IPS-11a (cell line): ENCODE results near the gene CLDN4.

ENCODE experiments used
- H3K4me3 ChIP-seq: one replicate; pipeline ENCODE4 v1.5.1; 2013; ENCODE audit warnings: low read depth, low read length, control low read depth

CLDN4 gene

DNA sequence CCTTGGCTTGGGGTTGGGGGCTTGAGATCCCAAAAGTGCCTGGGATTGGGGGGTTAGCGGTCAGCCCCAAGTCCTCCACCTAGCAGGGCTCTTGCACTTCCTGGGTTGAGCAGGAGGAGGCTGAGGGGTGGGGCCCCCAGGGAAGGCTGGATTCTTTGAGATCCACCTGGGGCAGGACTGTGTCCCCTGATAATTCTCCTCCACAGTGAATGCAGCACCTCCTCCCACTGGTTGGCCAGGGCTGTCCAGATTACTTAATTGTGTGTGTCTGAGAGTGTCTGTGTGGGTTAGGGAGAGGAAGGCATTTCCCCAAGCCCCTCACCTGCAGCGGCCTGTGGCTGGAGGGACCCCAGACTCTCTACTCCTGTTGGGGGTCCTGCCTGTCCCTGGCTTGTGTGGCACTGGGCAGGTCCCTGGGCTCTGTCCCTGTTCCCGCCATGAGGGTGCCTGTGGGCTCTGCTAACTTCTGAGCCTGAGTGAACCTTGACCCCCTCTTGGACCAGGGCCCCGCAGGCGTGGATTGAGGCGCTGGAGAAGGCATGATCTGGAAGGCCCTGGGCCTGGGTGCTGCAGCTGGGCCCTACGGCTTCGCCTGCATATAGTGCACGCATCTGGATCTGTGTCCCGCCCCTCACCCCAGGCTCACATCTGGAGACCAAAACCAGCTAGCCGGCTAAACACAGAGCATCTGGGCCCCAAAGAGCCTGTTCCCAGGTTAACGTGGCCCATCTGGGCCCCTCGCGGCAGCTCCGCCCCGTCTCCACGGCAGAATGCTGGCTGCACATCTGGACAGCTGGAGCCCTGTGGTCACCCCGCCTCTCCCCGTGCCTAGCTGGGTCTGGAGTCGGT, 40.6 kb downstream of the CLDN4 start:
- no peak overlapping the region for H3K4me3 ChIP-seq

DNA sequence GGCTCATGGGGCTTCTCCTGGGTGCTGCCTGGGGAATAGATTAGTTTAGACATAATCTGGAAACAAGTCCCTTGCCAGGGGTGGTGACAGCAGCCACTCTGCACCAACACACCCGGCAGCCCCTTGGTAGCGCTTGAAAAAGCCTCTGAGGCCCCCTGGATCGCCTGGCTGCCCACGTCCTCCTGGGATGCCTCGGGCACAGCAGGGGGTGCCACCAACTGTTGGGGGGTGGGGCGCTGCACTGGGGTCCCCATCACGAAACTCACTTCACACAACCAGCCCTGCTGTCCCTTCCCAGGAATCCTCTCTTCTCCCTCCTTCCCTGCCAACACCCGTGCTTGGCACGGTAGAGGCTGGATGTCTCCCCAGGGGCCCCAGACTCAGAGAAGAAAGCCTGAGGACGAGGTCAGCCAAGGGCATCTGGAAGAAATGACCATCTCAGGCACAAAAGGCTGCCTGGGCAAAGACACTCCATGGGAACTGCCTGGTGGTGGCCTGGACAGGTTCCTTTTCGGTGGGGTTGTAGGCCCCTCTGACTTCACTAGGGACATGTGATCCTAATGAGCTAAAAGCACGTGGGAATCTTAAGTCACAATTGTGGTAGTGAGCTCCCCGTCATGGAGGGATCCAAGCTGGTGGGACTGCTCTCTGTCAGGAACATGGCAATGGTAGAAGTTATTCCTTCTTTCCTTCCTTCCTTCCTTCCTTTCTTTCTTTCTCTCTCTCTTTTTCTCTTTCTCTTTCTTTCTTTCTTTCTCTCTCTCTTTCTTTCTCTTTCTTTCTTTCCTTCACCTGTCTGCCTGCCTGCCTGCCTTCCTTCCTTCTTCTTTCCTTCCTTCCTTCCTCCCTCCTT, 41.5 kb downstream of the CLDN4 start:
- H3K4me3 ChIP-seq = no peak overlapping the region

DNA sequence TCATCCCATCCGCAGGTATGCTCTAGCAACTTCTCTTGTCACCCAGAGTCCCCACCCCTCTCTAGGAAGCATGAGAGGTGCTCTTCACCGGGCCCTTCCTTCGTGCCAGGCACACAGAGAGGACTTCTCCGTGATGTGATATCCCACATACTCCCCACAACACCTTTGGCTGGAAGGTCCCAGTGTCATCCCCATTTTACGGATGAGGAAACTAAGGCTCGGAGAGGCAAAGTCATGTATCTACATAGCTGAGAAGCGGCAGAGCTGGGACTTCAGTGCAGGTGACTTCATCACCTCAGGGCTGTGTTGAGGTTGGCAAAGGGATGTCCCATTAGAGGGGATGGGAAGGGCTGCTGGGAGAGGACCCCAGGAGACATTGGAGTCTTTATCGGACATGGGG, 45.6 kb downstream of the CLDN4 start:
- H3K4me3 ChIP-seq = no peak overlapping the region

DNA sequence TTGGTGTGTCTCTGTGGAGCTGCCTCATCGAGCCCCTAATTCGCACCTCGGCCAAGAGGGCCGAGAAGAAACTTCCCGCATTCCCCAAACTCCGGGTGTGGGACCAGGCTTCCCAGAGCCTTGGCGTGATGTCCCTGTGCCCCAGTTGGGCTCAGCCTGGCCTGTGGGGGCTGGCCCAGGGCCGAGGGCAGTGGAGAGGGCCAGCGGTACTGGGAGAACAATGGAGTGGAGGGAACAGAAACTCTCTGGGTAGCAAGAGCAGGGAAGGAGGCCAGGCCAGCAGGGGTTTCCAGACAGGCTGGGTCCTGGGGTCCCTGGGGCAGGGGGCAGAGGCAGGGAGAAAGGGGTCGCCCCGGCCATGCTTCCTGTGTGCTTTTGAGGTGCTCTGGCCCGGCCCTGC, 46.2 kb downstream of the CLDN4 start:
- no peak overlapping the region for H3K4me3 ChIP-seq

DNA sequence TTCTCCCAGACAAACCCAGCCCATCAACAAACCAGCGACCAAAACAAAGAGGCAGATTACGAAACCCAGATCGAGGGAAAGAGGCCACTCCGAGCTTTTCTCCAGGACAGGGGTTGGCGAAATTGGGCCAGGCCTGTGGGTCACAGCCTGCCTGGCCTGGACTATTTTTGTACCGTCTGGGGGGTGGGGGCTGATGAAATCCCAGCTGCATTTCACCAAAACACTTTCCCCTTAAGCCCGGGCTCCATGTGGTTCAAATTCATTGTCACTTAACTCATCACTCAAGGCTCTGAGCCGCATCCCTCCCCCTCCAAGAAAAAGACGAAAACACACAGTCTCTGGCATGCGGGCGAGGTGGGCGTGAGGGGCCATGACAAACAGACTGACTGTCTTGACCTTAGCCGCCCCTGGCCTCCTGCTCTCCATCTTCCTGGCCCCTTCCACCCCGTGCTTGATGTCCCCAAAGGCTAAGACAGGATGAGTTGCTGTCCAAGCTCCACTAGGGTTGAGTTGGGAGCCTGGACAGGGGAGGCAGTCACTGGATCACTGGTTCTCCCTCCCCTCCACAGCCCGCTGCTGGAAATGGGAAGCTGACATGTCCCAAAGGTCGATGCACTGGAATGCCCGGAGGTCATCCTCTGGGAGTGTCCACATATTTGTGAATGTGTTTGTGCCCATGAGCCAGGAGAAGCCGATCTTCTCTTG, 49.3 kb downstream of the CLDN4 start:
- no peak overlapping the region for H3K4me3 ChIP-seq

DNA sequence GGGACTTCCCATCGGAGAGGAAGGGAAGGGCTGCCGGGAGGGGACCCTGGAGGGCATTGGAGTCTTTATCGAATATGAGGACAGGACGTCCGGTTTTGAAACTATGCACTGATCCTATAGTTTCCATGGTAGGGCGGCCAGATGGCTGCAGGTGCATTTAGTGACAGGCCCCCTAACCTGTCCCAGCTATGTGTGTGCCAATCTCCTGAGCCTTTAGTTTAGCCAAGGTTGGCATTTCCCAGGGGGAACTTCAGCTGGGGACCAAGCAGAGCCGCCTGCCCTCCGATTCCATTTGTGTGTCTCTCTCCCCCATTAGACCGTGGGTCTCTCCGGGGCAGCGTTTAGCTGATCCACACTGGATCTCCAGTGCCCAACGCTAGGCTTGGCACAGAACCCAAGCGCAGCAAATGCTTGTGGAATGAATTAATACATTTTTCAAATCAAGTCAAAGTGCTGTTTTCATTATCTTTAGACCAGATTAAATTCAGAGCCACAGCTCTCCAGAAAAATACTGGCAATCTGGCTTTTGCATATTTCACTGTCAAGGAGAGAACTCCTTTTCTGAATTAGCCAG, 50.0 kb downstream of the CLDN4 start:
- no peak overlapping the region for H3K4me3 ChIP-seq

DNA sequence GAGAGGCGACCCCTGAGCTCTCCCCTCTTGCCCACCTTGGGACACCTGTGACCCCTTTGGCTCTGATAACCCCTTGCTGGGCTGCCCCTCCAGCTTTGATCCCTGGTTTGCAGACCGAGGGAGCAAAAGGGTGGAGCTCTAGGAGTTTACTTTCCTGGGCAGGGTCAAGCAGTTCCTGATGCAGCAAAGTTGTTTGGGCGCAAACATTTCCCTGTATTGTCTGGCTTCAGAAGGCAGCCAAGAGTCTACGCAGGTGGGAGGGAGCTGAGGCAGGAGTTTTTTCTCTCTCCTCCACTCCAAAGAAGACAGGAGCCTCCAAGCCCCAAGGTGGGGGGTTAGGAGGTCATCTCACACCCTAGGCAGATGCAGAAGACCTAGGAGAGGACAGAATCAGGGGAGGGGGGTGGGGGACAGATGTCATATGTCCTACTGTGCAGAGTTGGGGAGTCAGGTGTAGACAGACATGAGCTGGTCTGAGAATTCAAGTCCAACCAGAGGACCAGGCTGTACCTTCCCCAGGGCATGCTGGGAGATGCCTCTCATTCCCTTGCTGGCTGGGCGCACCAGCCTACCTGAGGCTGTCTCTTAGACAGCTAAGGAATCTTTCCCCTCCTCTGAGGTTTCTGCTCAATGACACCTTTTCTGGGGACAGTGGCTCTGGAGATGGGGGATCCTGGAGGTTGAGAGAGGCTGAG, 50.7 kb downstream of the CLDN4 start:
- no peak overlapping the region for H3K4me3 ChIP-seq

DNA sequence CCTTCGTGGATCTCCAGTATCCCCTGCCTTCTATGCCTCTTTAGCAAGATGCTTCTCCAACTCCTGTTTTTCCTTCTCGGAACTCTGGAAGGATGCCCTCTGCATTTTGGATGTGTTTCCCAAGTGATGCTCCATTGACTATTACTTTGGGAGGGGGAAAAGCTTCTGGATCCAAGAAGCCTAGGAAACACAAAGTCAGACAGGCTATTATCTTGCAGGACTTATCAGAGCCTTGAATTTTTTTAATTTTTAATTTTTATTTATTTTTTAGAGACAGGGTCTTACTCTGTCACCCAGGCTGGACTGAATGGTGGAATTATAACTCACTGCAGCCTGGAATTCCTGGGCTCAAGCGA, 51.2 kb downstream of the CLDN4 start:
- H3K4me3 ChIP-seq = no peak overlapping the region
